ENCODE results near the gene OSBPL10. TPM values are rescaled to one million over a fixed set of nuclear protein-coding genes. Genes with fewer than 3 reads are reported as not detected.

The OSBPL10 gene, protein sequence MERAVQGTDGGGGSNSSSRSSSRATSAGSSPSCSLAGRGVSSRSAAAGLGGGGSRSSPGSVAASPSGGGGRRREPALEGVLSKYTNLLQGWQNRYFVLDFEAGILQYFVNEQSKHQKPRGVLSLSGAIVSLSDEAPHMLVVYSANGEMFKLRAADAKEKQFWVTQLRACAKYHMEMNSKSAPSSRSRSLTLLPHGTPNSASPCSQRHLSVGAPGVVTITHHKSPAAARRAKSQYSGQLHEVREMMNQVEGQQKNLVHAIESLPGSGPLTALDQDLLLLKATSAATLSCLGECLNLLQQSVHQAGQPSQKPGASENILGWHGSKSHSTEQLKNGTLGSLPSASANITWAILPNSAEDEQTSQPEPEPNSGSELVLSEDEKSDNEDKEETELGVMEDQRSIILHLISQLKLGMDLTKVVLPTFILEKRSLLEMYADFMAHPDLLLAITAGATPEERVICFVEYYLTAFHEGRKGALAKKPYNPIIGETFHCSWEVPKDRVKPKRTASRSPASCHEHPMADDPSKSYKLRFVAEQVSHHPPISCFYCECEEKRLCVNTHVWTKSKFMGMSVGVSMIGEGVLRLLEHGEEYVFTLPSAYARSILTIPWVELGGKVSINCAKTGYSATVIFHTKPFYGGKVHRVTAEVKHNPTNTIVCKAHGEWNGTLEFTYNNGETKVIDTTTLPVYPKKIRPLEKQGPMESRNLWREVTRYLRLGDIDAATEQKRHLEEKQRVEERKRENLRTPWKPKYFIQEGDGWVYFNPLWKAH
- total RNA-seq = 10 to 100 TPM; 20.4 to 44.4 (median 30.2) TPM

DNA sequence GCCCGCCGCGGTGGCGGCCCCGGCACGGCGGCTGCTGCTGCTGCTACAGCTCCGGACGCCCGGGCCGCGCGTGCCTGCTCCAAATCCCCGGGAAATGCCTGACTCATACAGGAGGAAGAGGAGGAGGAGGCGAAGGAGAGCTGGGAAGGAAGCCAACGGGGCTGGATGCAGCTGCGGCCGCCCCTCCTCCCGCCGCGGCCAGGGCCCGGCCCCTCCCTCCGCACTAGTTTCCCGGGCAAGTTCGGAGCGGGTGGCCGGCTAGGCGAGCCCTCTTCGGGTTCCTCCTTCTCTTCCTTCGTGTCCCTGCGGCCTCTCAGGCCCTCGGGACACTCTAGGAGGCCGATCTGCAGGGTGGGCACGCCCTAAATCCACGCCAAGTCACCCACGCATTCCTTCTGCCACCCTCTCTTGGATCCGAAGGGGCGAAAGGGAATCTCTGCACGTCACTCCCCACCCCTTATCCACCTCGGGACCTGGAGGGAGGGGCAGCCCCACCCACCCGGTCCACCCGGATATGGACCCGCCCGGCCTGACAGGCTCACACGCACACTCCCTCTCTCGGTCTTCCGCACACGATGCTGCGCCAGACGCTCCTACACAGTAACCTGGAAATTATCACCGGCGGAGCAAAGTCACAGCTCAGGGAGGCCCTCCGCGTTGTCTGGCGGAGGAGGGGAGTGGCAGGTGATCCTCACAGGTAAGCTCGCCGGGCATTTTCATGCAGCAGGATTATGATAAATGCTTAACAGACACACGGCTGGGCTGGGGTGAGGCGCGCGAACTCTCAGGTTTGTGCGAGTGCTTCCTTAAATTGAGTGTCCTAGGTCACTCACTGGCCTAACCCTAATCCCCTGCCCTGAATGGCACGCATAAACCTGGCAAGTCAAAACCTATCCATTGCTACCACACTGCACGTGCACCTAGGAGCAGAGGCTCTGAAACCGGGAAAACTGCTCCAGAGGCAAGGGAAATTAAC lies at the start of gene OSBPL10, which contains the start of gene ZNF860:
OSBPL10 (minus strand) TSS at position 57 of the 976 bp plus-strand sequence. CDS start 83 bp downstream, outside the sequence.
ZNF860 (plus strand) TSS at position 545 of the 976 bp plus-strand sequence. CDS start 7,330 bp downstream, outside the sequence.
- WGBS, 2 donors = 3 to 10% methylated on average over 38 to 56 of the region's 65 CpGs
- peak within 1 kb of the TSS; percentile 59 for H3K4me3 ChIP-seq (ENCODE audit: low read depth, poor library complexity, severe bottlenecking)
- peak; percentile 78 to 96 for DNase-seq (ENCODE audit: low spot score in 2 of 2)
- intact Hi-C loops (cut with DNase I; ENCODE audit: low total_unique reads) = no loop called here
- TF ChIP-seq, protein P1, sequence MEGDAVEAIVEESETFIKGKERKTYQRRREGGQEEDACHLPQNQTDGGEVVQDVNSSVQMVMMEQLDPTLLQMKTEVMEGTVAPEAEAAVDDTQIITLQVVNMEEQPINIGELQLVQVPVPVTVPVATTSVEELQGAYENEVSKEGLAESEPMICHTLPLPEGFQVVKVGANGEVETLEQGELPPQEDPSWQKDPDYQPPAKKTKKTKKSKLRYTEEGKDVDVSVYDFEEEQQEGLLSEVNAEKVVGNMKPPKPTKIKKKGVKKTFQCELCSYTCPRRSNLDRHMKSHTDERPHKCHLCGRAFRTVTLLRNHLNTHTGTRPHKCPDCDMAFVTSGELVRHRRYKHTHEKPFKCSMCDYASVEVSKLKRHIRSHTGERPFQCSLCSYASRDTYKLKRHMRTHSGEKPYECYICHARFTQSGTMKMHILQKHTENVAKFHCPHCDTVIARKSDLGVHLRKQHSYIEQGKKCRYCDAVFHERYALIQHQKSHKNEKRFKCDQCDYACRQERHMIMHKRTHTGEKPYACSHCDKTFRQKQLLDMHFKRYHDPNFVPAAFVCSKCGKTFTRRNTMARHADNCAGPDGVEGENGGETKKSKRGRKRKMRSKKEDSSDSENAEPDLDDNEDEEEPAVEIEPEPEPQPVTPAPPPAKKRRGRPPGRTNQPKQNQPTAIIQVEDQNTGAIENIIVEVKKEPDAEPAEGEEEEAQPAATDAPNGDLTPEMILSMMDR (IDR thresholded peaks at IDR 0.05) = no peak
- TF ChIP-seq POLR2A (IDR thresholded peaks at IDR 0.05) = no peak

DNA sequence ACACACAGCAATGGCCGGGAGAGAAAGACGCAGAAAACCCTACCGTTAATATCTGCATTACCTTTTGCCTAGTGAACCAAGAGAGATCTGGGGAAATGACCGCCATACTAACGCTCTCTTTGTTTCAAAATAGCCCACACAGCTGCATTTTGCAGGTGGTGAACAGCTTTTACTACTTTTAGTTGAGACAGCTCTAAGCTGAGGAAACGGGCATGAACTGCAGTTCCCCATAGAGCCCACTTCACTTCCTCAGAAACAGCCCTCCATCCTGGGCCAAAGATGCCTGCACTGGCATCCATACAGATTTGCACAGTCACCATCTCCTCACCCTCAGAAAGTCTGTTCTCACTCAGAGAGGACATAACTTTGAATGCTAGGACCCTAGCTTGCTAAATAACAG lies 45.5 kb upstream of the OSBPL10 start:
- TF ChIP-seq, protein P1 (IDR thresholded peaks at IDR 0.05) = no peak
- no peak for TF ChIP-seq POLR2A (IDR thresholded peaks at IDR 0.05)
- intact Hi-C loops (cut with DNase I; ENCODE audit: low total_unique reads) = no loop called here
- H3K4me3 ChIP-seq (ENCODE audit: low read depth, poor library complexity, severe bottlenecking) = no peak overlapping the region
- DNase-seq (ENCODE audit: low spot score in 2 of 2) = no peak
- 68 to 75% methylated on average over 6 of the region's 6 CpGs for WGBS, 2 donors

DNA sequence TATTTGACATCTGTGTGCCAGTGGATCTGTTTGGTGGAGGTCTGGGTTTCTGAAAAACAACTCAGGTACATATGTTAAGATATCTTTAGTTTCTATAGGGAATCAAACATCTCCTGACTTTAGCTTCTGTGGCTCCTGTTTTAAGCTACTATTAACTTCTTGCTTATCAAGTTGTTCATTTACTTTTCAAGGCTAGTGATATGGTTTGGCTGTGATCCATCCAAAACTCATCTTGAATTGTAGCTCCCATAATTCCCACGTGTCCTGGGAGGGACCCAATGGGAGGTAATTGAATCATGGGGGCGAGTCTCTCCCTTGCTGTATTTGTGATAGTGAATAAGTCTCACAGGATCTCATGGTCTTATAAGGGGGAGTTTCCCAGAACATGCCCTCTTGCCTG lies 41.9 kb upstream of the OSBPL10 start:
- DNase-seq (ENCODE audit: low spot score in 2 of 2) = no peak
- TF ChIP-seq, protein P1 (IDR thresholded peaks at IDR 0.05) = no peak
- TF ChIP-seq POLR2A (IDR thresholded peaks at IDR 0.05) = no peak
- intact Hi-C loops (cut with DNase I; ENCODE audit: low total_unique reads) = no loop called here
- 77 to 78% methylated on average over 2 of the region's 2 CpGs for WGBS, 2 donors
- no peak overlapping the region for H3K4me3 ChIP-seq (ENCODE audit: low read depth, poor library complexity, severe bottlenecking)

DNA sequence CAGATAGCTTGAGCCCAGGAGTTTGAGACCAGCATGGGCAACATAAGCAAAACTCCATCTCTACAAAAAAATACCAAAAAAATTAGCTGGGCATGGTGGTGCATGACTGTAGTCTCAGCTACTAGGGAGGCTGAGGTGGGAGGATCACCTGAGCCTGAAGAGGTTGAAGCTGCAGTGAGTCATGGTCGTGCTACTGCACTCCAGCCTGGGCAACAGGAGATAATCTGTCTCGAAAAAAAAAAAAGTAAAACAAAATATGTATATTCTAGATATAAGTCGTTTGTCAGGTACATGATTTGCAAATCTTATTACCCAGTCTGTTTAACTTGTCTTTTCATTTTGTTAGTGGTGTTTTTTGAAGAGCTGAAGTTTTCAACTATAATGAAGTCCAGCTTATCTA lies 40.7 kb upstream of the OSBPL10 start:
- DNase-seq (ENCODE audit: low spot score in 2 of 2) = no peak
- WGBS, 2 donors = 64 to 70% methylated on average over 3 of the region's 3 CpGs
- no peak overlapping the region for H3K4me3 ChIP-seq (ENCODE audit: low read depth, poor library complexity, severe bottlenecking)
- intact Hi-C loops (cut with DNase I; ENCODE audit: low total_unique reads) = loop anchor here (2.0 kb wide), 1 partner anchor 123 kb away; no protein-coding TSS in a partner anchor
- TF ChIP-seq, protein P1 (IDR thresholded peaks at IDR 0.05) = no peak
- no peak for TF ChIP-seq POLR2A (IDR thresholded peaks at IDR 0.05)

DNA sequence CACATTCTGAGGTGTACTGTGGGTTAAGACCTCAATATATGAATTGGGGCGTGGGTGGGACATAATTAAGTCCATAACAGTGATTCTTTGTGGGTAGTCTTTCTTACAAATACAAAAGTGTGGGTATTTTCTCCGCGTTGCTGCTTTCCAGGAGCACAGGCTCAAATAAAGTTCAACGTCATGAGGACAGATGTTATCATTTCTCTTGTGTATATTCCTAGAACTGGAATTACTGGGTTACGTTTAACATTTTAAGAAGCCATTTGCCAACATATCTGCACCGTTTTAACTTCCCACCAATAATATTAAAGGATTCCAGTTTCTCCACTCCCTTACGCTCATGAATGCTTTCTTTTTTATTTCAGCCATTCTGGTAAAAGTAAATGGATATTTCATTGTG lies 40.1 kb upstream of the OSBPL10 start:
- 69 to 71% methylated on average over 7 of the region's 7 CpGs for WGBS, 2 donors
- intact Hi-C loops (cut with DNase I; ENCODE audit: low total_unique reads) = loop anchor here (2.0 kb wide), 1 partner anchor 124 kb away; no protein-coding TSS in a partner anchor

More for the DNA sequence above, 40.1 kb upstream of the OSBPL10 start:
- no peak overlapping the region for H3K4me3 ChIP-seq (ENCODE audit: low read depth, poor library complexity, severe bottlenecking)
- TF ChIP-seq, protein P1 (IDR thresholded peaks at IDR 0.05) = no peak
- TF ChIP-seq POLR2A (IDR thresholded peaks at IDR 0.05) = no peak
- no peak for DNase-seq (ENCODE audit: low spot score in 2 of 2)

Measured in lower leg skin (tissue), 4 donors.